Measurements from ENCODE around the gene MC1R. TPM values are rescaled to one million over a fixed set of nuclear protein-coding genes. Genes with fewer than 3 reads are reported as not detected.

The MC1R gene
- total RNA-seq, 1 donor from 2014 or later, result 2.9 TPM

DNA sequence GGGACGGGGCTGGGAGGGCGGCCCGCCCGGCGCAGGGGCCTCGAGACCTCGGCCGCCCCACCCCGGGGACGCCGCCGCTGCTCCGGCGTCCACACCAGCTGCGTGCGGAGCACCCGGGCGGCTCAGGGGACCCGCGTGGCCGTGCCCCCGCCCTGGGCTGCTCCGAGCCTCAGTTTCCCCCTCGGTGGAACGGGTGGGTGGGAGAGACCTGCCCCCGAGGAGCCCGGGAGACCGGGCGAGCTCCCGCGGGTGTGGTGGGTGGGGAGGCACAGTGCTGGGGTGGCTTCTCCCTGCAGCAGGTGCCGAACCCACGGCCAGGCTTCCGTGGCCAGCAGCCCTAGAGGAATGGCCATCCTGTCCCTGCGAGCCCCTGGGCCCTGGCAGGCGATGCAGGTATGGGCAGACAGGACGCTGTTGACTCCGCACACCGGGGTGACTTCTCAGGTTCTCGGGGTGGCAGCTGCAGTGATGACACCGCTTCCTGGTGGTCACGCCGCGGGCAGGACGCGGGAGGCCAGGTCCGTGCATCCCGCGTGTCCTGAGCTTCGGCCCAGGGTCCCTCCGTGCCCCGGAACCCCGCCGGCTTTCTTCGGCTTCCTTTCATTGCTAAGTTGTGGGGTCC is 30.6 kb downstream of the MC1R start:
- no peak for DNase-seq (ENCODE audit: low spot score)
- no peak overlapping the region for H3K27ac Mint-ChIP-seq (ENCODE audit: unreplicated experiment)

DNA sequence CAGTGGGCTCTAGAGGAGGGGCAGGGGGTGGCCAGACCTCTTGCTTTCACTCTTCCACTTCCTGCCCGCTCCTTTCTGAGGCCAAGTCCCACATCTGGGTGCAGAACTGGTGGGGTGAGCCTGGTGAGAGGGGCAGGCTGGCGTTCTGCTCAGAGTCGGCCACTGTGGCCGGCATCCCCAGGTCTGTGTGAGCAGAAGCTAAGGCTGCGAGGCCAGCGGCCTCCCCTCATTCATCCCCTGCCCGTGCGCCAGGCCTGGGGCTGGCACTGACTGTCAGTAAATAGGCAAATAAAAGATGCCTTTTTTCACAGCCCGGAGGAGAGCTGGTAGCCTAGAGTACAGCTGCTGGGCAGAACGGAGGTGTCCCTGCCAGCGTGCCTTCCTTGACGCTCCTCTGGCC is 31.1 kb downstream of the MC1R start:
- Mint-ChIP-seq H3K27ac (ENCODE audit: unreplicated experiment) (no peak overlapping the region), H3K4me3 (ENCODE audit: unreplicated experiment) (peak overlapping the region; percentile 89), H3K36me3 (ENCODE audit: low read depth, unreplicated experiment) (peaks cover 4% of the 10 kb centered on the region), H3K9me3 (ENCODE audit: unreplicated experiment) (no peaks in the 10 kb centered on the region), H3K4me1 (ENCODE audit: unreplicated experiment) (peaks cover 5% of the 10 kb centered on the region), H3K27me3 (ENCODE audit: unreplicated experiment) (peaks cover 19% of the 10 kb centered on the region)
- TF ChIP-seq, protein P1, sequence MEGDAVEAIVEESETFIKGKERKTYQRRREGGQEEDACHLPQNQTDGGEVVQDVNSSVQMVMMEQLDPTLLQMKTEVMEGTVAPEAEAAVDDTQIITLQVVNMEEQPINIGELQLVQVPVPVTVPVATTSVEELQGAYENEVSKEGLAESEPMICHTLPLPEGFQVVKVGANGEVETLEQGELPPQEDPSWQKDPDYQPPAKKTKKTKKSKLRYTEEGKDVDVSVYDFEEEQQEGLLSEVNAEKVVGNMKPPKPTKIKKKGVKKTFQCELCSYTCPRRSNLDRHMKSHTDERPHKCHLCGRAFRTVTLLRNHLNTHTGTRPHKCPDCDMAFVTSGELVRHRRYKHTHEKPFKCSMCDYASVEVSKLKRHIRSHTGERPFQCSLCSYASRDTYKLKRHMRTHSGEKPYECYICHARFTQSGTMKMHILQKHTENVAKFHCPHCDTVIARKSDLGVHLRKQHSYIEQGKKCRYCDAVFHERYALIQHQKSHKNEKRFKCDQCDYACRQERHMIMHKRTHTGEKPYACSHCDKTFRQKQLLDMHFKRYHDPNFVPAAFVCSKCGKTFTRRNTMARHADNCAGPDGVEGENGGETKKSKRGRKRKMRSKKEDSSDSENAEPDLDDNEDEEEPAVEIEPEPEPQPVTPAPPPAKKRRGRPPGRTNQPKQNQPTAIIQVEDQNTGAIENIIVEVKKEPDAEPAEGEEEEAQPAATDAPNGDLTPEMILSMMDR (IDR thresholded peaks at IDR 0.05; ENCODE audit: unreplicated experiment), result no peak
- DNase-seq (ENCODE audit: low spot score), result no peak

More for the DNA sequence above, 30.6 kb downstream of the MC1R start:
- TF ChIP-seq, protein P1 (IDR thresholded peaks at IDR 0.05; ENCODE audit: unreplicated experiment), result no peak
- peaks cover 4% of the 10 kb centered on the region for H3K36me3 Mint-ChIP-seq (ENCODE audit: low read depth, unreplicated experiment)
- H3K9me3 Mint-ChIP-seq (ENCODE audit: unreplicated experiment), result no peaks in the 10 kb centered on the region
- H3K27me3 Mint-ChIP-seq (ENCODE audit: unreplicated experiment), result peaks cover 16% of the 10 kb centered on the region
- H3K4me3 Mint-ChIP-seq (ENCODE audit: unreplicated experiment), result peak overlapping the region; percentile 89
- H3K4me1 Mint-ChIP-seq (ENCODE audit: unreplicated experiment), result peaks cover 5% of the 10 kb centered on the region

DNA sequence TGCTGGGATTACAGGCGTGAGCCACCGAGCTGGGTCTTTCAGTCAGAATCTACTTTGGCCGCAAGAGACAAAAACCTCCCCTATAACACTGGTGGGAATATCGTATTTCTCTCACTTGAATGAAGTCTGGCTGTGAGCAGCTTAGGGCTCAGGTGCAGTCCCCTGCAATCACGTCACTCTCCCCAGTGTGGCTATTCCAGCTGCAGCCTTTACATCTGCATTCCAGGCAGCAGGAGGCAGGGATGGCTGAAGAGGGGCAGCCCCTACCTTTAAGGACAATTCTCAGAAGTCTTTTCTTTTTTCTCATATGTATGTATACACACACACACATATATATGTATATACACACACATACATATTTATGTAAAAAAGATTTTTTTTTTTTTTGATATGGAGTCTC is 32.8 kb downstream of the MC1R start:
- Mint-ChIP-seq H3K27ac (ENCODE audit: unreplicated experiment) (no peak overlapping the region), H3K36me3 (ENCODE audit: low read depth, unreplicated experiment) (peaks cover 10% of the 10 kb centered on the region), H3K9me3 (ENCODE audit: unreplicated experiment) (no peaks in the 10 kb centered on the region), H3K4me3 (ENCODE audit: unreplicated experiment) (no peak overlapping the region), H3K4me1 (ENCODE audit: unreplicated experiment) (peaks cover 5% of the 10 kb centered on the region), H3K27me3 (ENCODE audit: unreplicated experiment) (peaks cover 19% of the 10 kb centered on the region)
- no peak for DNase-seq (ENCODE audit: low spot score)
- TF ChIP-seq, protein P1 (IDR thresholded peaks at IDR 0.05; ENCODE audit: unreplicated experiment), result no peak

DNA sequence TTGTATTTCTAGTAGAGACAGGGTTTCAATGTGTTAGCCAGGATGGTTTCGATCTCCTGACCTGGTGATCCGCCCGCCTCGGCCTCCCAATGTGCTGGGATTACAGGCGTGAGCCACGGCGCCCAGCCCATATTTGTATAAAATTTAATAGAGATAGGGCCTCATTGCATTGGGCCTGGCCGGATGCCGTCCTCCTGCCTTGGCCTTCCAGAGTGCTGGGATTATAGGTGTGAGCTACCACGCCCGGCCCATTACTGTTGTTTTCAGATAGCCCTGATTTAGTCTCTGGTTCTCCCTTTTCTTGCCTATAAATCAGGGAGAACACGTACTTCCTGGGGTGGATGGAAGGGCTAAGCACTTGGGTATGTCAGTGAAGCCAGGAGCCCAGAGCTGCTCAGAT is 33.4 kb downstream of the MC1R start:
- TF ChIP-seq, protein P1 (IDR thresholded peaks at IDR 0.05; ENCODE audit: unreplicated experiment), result no peak
- Mint-ChIP-seq H3K4me3 (ENCODE audit: unreplicated experiment) (no peak overlapping the region), H3K9me3 (ENCODE audit: unreplicated experiment) (no peaks in the 10 kb centered on the region)

DNA sequence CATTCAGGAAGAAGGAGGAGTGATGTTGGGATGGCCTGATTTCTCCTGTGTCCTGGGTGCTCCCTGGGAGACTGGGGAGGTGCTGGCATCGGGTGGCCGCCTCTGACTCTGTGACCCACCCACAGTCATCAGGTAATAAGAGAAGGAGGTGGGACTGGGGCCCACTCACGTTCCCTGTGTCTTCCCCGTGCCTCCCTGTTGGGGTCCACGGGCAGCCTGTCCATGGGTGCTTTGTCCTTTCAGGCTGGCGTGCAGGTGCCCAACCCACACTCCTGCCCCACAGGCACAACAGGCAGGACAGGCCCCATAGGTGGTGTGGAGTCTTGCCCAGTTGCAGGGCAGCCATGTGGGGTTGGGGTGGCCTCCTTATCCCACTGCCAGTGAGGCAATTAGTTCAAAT is 33.9 kb downstream of the MC1R start:
- Mint-ChIP-seq H3K9me3 (ENCODE audit: unreplicated experiment) (no peaks in the 10 kb centered on the region), H3K27me3 (ENCODE audit: unreplicated experiment) (peaks cover 14% of the 10 kb centered on the region), H3K4me1 (ENCODE audit: unreplicated experiment) (peaks cover 7% of the 10 kb centered on the region), H3K4me3 (ENCODE audit: unreplicated experiment) (no peak overlapping the region), H3K27ac (ENCODE audit: unreplicated experiment) (no peak overlapping the region), H3K36me3 (ENCODE audit: low read depth, unreplicated experiment) (peaks cover 14% of the 10 kb centered on the region)
- no peak for DNase-seq (ENCODE audit: low spot score)
- TF ChIP-seq, protein P1 (IDR thresholded peaks at IDR 0.05; ENCODE audit: unreplicated experiment), result no peak

More for the DNA sequence above, 33.4 kb downstream of the MC1R start:
- Mint-ChIP-seq H3K27me3 (ENCODE audit: unreplicated experiment) (peaks cover 18% of the 10 kb centered on the region), H3K4me1 (ENCODE audit: unreplicated experiment) (peaks cover 7% of the 10 kb centered on the region), H3K36me3 (ENCODE audit: low read depth, unreplicated experiment) (peaks cover 13% of the 10 kb centered on the region), H3K27ac (ENCODE audit: unreplicated experiment) (no peak overlapping the region)
- DNase-seq (ENCODE audit: low spot score), result no peak
